HepG2 (cell line): ENCODE results near the gene THSD8. TPM values are rescaled to one million over a fixed set of nuclear protein-coding genes. Genes with fewer than 3 reads are reported as not detected.

Experiments used
- ARID3A ChIP-seq: IDR thresholded peaks from 2 replicates; pipeline ENCODE4 v1.6.1; 2012; ENCODE audit warnings: low read depth, low read length, improper control_type of control experiment
- BCL6 ChIP-seq: IDR thresholded peaks from 2 replicates; pipeline ENCODE4 v1.6.1; 2016; ENCODE audit warnings: missing genetic modification reagents, missing compliant biosample characterization
- FOXJ3 ChIP-seq: sonication (generic); formaldehyde crosslinking; IDR thresholded peaks from 2 replicates; pipeline ENCODE4 v1.4.0; 2020; ENCODE audit warnings: missing genetic modification reagents, mild to moderate bottlenecking, borderline replicate concordance
- FOXK1 ChIP-seq: sonication (generic); formaldehyde crosslinking; IDR thresholded peaks from 2 replicates; pipeline ENCODE4 v1.4.0; 2020; ENCODE audit warnings: low read depth, missing genetic modification reagents, borderline replicate concordance
- NR0B2 ChIP-seq: sonication (generic); formaldehyde crosslinking; IDR thresholded peaks from 2 replicates; pipeline ENCODE4 v1.4.0; 2020; ENCODE audit warnings: mild to moderate bottlenecking, missing genetic modification reagents
- RCOR2 ChIP-seq: IDR thresholded peaks from 2 replicates; pipeline ENCODE4 v1.6.1; 2016; ENCODE audit warnings: missing biosample characterization, missing genetic modification reagents
- TEAD3 ChIP-seq: optimal IDR thresholded peaks from 2 replicates; pipeline ENCODE3; 2016; ENCODE audit warnings: borderline replicate concordance
- TEF ChIP-seq: sonication (generic); formaldehyde crosslinking; IDR thresholded peaks from 2 replicates; pipeline ENCODE4 v1.5.0; 2020; ENCODE audit warnings: missing genetic modification reagents
- TFDP1 ChIP-seq: IDR thresholded peaks from 2 replicates; pipeline ENCODE4 v1.6.1; 2016; ENCODE audit warnings: missing compliant biosample characterization, missing genetic modification reagents, borderline replicate concordance
- TFE3 ChIP-seq: IDR thresholded peaks from 2 replicates; pipeline ENCODE4 v1.6.1; 2016
- TSC22D2 ChIP-seq: sonication (generic); formaldehyde crosslinking; IDR thresholded peaks from 2 replicates; pipeline ENCODE4 v1.5.1; 2020; ENCODE audit warnings: missing genetic modification reagents, mild to moderate bottlenecking, borderline replicate concordance
- YY1 ChIP-seq: IDR thresholded peaks from 2 replicates; pipeline ENCODE4 v1.6.1; 2011; ENCODE audit warnings: low read length, low read depth, moderate library complexity, mild to moderate bottlenecking; ENCODE audit not compliant: insufficient read depth, insufficient replicate concordance
- ZFP91 ChIP-seq: sonication (generic); formaldehyde crosslinking; IDR thresholded peaks from 2 replicates; pipeline ENCODE4 v1.9.0; 2022; ENCODE audit warnings: missing genetic modification reagents, mild to moderate bottlenecking, borderline replicate concordance
- ZNF224 ChIP-seq: sonication (generic); formaldehyde crosslinking; IDR thresholded peaks from 2 replicates; pipeline ENCODE4 v1.5.0; 2020; ENCODE audit warnings: mild to moderate bottlenecking, missing genetic modification reagents
- ZNF496 ChIP-seq: sonication (generic); formaldehyde crosslinking; IDR thresholded peaks from 2 replicates; pipeline ENCODE4 v1.8.1; 2023; ENCODE audit warnings: mild to moderate bottlenecking, moderate library complexity, missing genetic modification reagents; ENCODE audit not compliant: insufficient replicate concordance
- ZNF569 ChIP-seq: sonication (generic); formaldehyde crosslinking; IDR thresholded peaks from 2 replicates; pipeline ENCODE4 v1.5.0; 2020; ENCODE audit warnings: mild to moderate bottlenecking, missing genetic modification reagents, moderate library complexity, borderline replicate concordance
- ZNF704 ChIP-seq: sonication (generic); formaldehyde crosslinking; IDR thresholded peaks from 2 replicates; pipeline ENCODE4 v1.8.1; 2023; ENCODE audit warnings: mild to moderate bottlenecking, inconsistent platforms, moderate library complexity, missing genetic modification reagents, borderline replicate concordance
- ZNF768 ChIP-seq: sonication (generic); formaldehyde crosslinking; IDR thresholded peaks from 2 replicates; pipeline ENCODE4 v1.4.0; 2020; ENCODE audit warnings: missing genetic modification reagents
- polyA plus RNA-seq, 8 experiments: library from polyadenylated mRNA; depleted of rRNA in 3 of 8; stranded (reverse) in 7 of 8; unstranded in 1 of 8; fragments of >200 nt; fragmentation: Illumina TruSeq in 4 of 8; extraction: Trizol in 4 of 8; gene quantifications; 2 replicates each; pipeline versions ENCODE4 v1.2.1 to v1.2.3, GENCODE V29; 2011 to 2016; ENCODE audit warnings: low read depth in 4 of 8, missing spikeins in 1 of 8, mixed read lengths in 1 of 8; ENCODE audit not compliant: insufficient read depth in 1 of 8
- total RNA-seq, 5 experiments: library from RNA; depleted of rRNA; stranded (reverse); fragments of >200 nt; fragmentation: Illumina TruSeq; extraction: Trizol; gene quantifications; 2 replicates each; pipeline ENCODE4 v1.2.3, GENCODE V29; 2016; ENCODE audit warnings: low read depth in 1 of 5

Gene THSD8
- total and polyA plus RNA-seq, 2 of the 13 experiments (the other 11 are each of a cell fraction or from before 2014, with no cell fraction given) = 4.8 to 14.9 TPM

- TF ChIP-seq TEAD3 (CRISPR knock-in tag) = peak; percentile 33
- TF ChIP-seq ZFP91 = 0 out of 2 replicates have a peak, but pooled peaks have one; percentile 48
- TF ChIP-seq TFE3 (CRISPR knock-in tag) = 0 out of 2 replicates have a peak, but pooled peaks have one; percentile 35
- TF ChIP-seq TSC22D2 (CRISPR knock-in tag) = no peak
- TF ChIP-seq FOXK1 = peak; percentile 29; the same call in 1 of the 2 replicates
- peak; percentile 54; the same call in 1 of the 2 replicates for TF ChIP-seq RCOR2 (CRISPR knock-in tag)
- TF ChIP-seq ZNF496 (CRISPR knock-in tag) = no peak
- 0 out of 2 replicates have a peak, but pooled peaks have one; percentile 10 for TF ChIP-seq BCL6
- TF ChIP-seq TEF (CRISPR knock-in tag) = no peak
- TF ChIP-seq ZNF768 (CRISPR knock-in tag) = peak; percentile 28; the same call in 1 of the 2 replicates
- no peak for TF ChIP-seq FOXJ3
- TF ChIP-seq ARID3A = no peak
- TF ChIP-seq ZNF704 = 0 out of 2 replicates have a peak, but pooled peaks have one; percentile 31
- TF ChIP-seq ZNF569 (CRISPR knock-in tag) = no peak
- peak; percentile 18; the same call in 1 of the 2 replicates for TF ChIP-seq NR0B2 (CRISPR knock-in tag)
- peak; percentile 92 for TF ChIP-seq TFDP1 (CRISPR knock-in tag)
- TF ChIP-seq YY1 = peak; percentile 24
- no peak for TF ChIP-seq ZNF224 (CRISPR knock-in tag)
These were observed 23.6 kb downstream of the THSD8 start (continued) for GRCh38 chr19:12825254-12826131.
